Endodermal cell (in vitro differentiated cells): ENCODE results near the gene PRR13. TPM values are rescaled to one million over a fixed set of nuclear protein-coding genes. Genes with fewer than 3 reads are reported as not detected.

Source experiments
- DNase-seq: peaks from one replicate; pipeline ENCODE4 v3.0.0-alpha.2; 2017
- H3K27ac ChIP-seq: 2 replicates; pipeline ENCODE4 v1.5.1; 2013; ENCODE audit warnings: mild to moderate bottlenecking, low read depth, low read length, moderate library complexity
- H3K27me3 ChIP-seq: 2 replicates; pipeline ENCODE4 v1.6.1; 2013; ENCODE audit warnings: mild to moderate bottlenecking, low read length, moderate library complexity; ENCODE audit not compliant: insufficient read depth, control insufficient read depth, poor library complexity, severe bottlenecking
- H3K36me3 ChIP-seq: 2 replicates; pipeline ENCODE4 v1.7.0; 2013; ENCODE audit warnings: mild to moderate bottlenecking, low read length, moderate library complexity; ENCODE audit not compliant: control insufficient read depth, insufficient read depth
- H3K4me1 ChIP-seq: one replicate; pipeline ENCODE4 v1.7.0; 2013; ENCODE audit warnings: low read length; ENCODE audit not compliant: control insufficient read depth, insufficient read depth
- H3K4me3 ChIP-seq: 2 replicates; pipeline ENCODE4 v1.5.1; 2013; ENCODE audit warnings: mild to moderate bottlenecking, low read length, moderate library complexity
- H3K9ac ChIP-seq: 2 replicates; pipeline ENCODE4 v1.6.1; 2013; ENCODE audit warnings: mild to moderate bottlenecking, low read length, moderate library complexity; ENCODE audit not compliant: poor library complexity, severe bottlenecking; ENCODE audit errors: extremely low read depth
- H3K9me3 ChIP-seq: 2 replicates; pipeline ENCODE4 v1.6.1; 2013; ENCODE audit warnings: mild to moderate bottlenecking, low read length, moderate library complexity; ENCODE audit not compliant: control insufficient read depth
- H3K27ac Mint-ChIP-seq: 2 replicates; pipeline ENCODE4 v1.8.0; 2020; ENCODE audit warnings: mixed read lengths
- H3K27me3 Mint-ChIP-seq: 2 replicates; pipeline ENCODE4 v1.8.0; 2021; ENCODE audit warnings: mild to moderate bottlenecking, mixed read lengths; ENCODE audit not compliant: insufficient read depth
- H3K36me3 Mint-ChIP-seq: 2 replicates; pipeline ENCODE4 v1.8.0; 2020; ENCODE audit warnings: low read depth, mixed read lengths
- H3K4me1 Mint-ChIP-seq: 2 replicates; pipeline ENCODE4 v1.8.0; 2020; ENCODE audit warnings: mixed read lengths
- H3K4me3 Mint-ChIP-seq: 2 replicates; pipeline ENCODE4 v1.8.0; 2020; ENCODE audit warnings: mild to moderate bottlenecking, moderate library complexity, mixed read lengths
- H3K9me3 Mint-ChIP-seq: 2 replicates; pipeline ENCODE4 v1.8.0; 2020; ENCODE audit warnings: mild to moderate bottlenecking, mixed read lengths
- WGBS, 2 experiments: methylation state at CpG; one replicate each; pipeline versions ENCODE4 v1.1.5 to v1.1.7; 2013; ENCODE audit warnings: missing lambda C conversion rate in 2 of 2, mixed read lengths in 1 of 2; ENCODE audit not compliant: insufficient coverage in 1 of 2, insufficient read length in 1 of 2; 5-methylcytosine and 5-hydroxymethylcytosine counted together
- total RNA-seq, 2 donors: library from RNA; stranded (reverse); fragmentation: NEBNext Ultra II Directional in 1 of 2; extraction: Animal tissue kit (Norgen Biotek cat#: 25700) in 1 of 2; gene quantifications; 2 replicates in 1 of 2; 3 replicates in 1 of 2; pipeline ENCODE4 v1.2.1, GENCODE V29; 2021
- TF ChIP-seq, protein P1 (sequence below): fragments of 200-600 bp; sonication (generic); conservative IDR thresholded peaks from 2 replicates; pipeline ENCODE4 v1.5.0; 2021; ENCODE audit warnings: antibody characterized with exemption, mild to moderate bottlenecking

The PRR13 gene
- total RNA-seq, 2 donors from 2014 or later = 184 to 209 TPM

DNA sequence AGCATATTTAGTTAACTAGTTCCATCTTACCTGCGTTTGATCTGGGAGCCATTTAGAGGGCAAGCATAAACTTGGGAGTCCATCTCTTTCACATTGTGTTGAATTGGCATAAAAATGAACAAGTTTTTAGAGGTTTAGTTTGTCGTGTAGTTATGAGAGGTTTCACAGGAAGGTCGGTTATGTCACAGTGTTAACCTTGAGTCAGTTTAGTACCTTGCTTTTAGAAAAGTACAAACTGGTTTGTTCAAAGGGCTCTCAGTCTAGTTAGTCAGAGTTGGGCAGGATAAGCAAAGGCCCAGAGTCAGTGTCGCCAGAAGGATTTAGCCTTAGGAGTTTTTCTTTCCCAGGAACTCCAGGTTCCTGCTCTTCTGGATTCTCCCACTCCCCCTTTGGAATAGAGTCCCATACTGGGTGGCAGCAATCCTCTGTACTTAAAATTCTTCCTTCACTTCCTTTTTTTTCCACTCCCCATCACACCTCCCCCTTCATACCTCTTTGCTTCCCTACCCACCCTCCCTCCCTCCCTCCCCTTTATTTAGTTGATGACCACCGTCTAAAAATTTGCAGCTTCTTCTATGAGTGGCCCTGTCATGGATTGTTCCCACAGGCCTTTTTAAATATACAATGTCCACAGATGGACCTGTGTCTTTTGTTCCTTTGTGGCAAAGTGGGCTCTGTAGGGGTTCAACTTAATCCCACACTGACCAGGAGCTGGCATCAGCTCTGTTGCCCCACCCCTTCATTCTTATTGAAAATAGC, 22.4 kb downstream of the PRR13 start:
- no peaks in the 10 kb centered on the region for H3K27me3 ChIP-seq
- Mint-ChIP-seq H3K27ac (no peak overlapping the region), H3K36me3 (peaks cover 92% of the 10 kb centered on the region), H3K4me3 (no peak overlapping the region), H3K4me1 (peaks cover 80% of the 10 kb centered on the region), H3K9me3 (no peaks in the 10 kb centered on the region), H3K27me3 (no peaks in the 10 kb centered on the region)
- H3K4me1 ChIP-seq = peaks cover 14% of the 10 kb centered on the region
- peak; percentile 52 for DNase-seq
- H3K9ac ChIP-seq = no peak overlapping the region
- H3K36me3 ChIP-seq = peaks cover 98% of the 10 kb centered on the region
- TF ChIP-seq, protein P1, sequence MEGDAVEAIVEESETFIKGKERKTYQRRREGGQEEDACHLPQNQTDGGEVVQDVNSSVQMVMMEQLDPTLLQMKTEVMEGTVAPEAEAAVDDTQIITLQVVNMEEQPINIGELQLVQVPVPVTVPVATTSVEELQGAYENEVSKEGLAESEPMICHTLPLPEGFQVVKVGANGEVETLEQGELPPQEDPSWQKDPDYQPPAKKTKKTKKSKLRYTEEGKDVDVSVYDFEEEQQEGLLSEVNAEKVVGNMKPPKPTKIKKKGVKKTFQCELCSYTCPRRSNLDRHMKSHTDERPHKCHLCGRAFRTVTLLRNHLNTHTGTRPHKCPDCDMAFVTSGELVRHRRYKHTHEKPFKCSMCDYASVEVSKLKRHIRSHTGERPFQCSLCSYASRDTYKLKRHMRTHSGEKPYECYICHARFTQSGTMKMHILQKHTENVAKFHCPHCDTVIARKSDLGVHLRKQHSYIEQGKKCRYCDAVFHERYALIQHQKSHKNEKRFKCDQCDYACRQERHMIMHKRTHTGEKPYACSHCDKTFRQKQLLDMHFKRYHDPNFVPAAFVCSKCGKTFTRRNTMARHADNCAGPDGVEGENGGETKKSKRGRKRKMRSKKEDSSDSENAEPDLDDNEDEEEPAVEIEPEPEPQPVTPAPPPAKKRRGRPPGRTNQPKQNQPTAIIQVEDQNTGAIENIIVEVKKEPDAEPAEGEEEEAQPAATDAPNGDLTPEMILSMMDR = no peak
- peak overlapping the region; percentile 14 for H3K4me3 ChIP-seq
- no peaks in the 10 kb centered on the region for H3K9me3 ChIP-seq
- no peak overlapping the region for H3K27ac ChIP-seq
- 79 to 96% methylated on average over 4 to 5 of the region's 5 CpGs for WGBS, 2 experiments

DNA sequence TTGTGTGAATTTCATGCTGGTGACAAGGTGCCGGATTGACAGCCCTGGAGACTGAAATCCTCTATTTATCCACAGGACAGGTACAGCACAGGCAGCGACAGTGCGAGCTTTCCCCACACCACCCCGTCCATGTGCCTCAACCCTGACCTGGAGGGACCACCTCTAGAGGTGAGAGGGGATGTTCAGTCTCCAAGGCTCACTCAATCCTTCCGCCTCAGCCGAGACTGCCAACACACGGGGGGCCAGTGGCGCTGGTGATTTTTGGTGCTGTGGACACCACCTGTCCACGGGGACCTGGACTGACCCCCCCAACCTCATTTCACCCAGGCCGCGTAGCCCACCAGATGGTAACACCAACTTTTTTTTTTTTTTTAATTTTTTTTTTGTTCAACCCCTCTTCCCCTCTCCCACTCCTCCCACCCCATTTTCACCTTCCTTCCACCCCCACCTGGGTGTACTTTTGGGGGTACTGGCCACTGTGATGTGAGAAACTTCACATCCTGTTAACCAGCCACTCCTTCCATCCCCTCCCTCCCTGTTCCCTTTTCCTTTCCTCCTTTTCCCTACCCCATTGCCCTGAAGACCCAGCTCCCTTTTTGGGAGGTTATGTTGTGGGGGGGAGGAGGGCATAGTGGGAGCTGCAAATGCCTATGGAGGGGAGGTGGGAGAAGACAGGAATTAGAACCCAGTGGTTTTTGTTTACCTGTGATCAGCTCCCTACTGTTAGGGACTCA, 23.3 kb downstream of the PRR13 start:
- no peak overlapping the region for H3K4me3 ChIP-seq
- peaks cover 74% of the 10 kb centered on the region for H3K4me1 Mint-ChIP-seq
- H3K27me3 Mint-ChIP-seq = no peaks in the 10 kb centered on the region
- peaks cover 14% of the 10 kb centered on the region for H3K4me1 ChIP-seq
- H3K4me3 Mint-ChIP-seq = peak overlapping the region; percentile 33
- H3K9ac ChIP-seq = no peak overlapping the region
- H3K9me3 ChIP-seq = no peaks in the 10 kb centered on the region
- TF ChIP-seq, protein P1 = no peak
- peak overlapping the region; percentile 75 for H3K27ac Mint-ChIP-seq
- peaks cover 94% of the 10 kb centered on the region for H3K36me3 Mint-ChIP-seq
- DNase-seq = peak; percentile 66
- peak overlapping the region; percentile 2 for H3K27ac ChIP-seq
- 86 to 92% methylated on average over 1 to 9 of the region's 11 CpGs for WGBS, 2 experiments
- H3K27me3 ChIP-seq = no peaks in the 10 kb centered on the region
- no peaks in the 10 kb centered on the region for H3K9me3 Mint-ChIP-seq
- H3K36me3 ChIP-seq = peaks cover 98% of the 10 kb centered on the region

DNA sequence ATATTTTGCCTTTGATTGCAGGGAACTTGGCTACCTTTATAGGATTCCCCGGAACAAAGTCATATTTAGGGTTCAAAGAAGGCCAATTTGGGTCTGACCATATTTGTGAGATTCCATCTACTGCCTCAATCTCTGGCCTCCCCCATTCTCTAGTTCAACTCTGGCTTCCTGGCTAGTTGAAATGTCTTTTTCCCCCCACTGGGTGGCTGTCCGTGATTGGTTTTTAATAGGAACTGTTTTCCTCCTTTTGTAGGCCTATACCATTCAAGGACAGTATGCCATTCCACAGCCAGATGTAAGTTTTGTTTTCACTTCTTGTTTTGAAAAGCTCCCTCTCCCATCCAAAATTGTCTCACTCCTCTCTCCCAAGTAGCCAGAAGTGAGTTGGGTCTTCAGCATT, 24.1 kb downstream of the PRR13 start:
- Mint-ChIP-seq H3K4me1 (peaks cover 66% of the 10 kb centered on the region), H3K36me3 (peaks cover 92% of the 10 kb centered on the region), H3K27ac (peak overlapping the region; percentile 75), H3K9me3 (no peaks in the 10 kb centered on the region), H3K4me3 (peak overlapping the region; percentile 33), H3K27me3 (no peaks in the 10 kb centered on the region)
- Histone ChIP-seq H3K36me3 (peaks cover 98% of the 10 kb centered on the region), H3K27me3 (no peaks in the 10 kb centered on the region), H3K4me3 (peak overlapping the region; percentile 19), H3K4me1 (peaks cover 14% of the 10 kb centered on the region), H3K9ac (no peak overlapping the region), H3K27ac (peak overlapping the region; percentile 2), H3K9me3 (no peaks in the 10 kb centered on the region)
- TF ChIP-seq, protein P1 = peak; percentile 42
- DNase-seq = no peak
- 86 to 100% methylated on average over 1 to 2 of the region's 2 CpGs for WGBS, 2 experiments
